COLO668 (cell line): ENCODE data around the gene PCDH9.
"Not testable (repeated sequence)": the region's sequence is repeated elsewhere in the genome, so short reads cannot be mapped to it uniquely, and the experiment has no call there.

Source experiments
- DNase-seq: peaks from one replicate; lab custom pipeline; 2025; ENCODE audit not compliant: unreplicated experiment; lab: John Stamatoyannopoulos, UW

Gene PCDH9

DNA sequence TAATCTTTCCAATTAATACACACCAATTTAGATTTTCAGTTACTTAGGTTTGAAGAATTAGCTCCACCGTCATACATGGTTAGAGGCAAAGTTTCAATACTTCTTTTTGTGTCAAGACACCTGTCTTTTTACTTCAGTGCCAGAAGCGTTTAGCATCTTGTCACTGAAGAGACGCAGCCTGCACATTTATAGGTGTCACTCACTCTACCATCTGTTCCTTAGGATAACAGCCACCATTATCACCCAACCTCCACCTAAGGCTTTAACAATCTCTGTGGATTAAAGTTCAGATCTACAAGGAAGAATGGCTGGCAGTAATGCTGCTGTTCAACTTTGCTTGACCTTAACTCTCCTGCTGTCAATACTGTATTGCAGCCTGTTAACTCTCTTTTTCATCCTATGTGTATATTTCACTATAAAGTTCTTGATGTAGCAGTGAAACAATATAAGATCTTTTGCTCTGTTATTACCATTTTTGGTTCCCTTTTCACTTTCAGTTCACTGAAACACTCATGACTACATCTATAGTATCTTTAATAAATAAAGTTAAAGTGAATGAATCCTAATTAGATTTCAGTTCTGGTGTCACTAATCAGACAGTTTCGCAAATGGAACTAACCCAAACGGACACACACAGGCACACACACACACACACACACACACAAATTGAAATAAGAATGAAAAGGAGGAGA, 435.6 kb downstream of the PCDH9 start:
- no peak for DNase-seq

- no peak for DNase-seq
Measured at GRCh38 chr13:66790861-66791260, 439.3 kb downstream of the PCDH9 start.

DNA sequence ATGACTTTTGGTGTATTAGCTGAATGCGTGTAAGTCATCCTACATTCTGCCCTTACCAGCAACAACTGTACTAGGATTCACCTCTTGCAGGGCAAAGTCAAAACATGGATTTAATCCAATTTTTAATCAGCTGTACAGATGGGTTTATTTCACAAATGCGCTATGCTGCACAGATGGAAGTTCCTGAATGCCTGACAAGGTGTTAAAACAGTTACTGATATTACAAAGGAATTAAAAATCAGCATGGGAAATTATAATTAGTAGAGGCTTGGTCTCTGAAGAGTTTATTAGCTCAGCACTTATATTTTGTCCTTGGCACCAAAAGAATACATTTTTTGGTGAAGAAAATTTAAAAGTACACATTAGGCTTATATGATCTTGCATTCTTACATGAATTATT, 448.9 kb downstream of the PCDH9 start:
- no peak for DNase-seq

DNA sequence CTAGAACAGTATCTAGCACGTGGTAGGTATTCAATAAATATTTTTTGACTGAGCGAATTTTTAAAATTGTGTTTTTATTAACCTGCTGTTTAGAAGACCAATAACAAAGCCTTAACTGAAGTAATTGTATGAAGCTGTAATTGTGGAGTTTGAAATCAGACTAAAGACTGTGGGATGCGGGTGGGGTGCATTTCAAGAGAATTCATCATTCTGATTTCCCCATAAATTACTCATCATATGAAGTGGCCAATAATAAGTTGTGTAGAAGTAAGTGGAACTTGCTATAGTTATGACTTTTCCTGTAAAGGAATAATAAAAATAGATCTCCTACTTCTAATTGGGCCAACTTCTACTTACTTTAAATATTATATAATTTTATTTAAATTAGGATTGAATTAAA, 449.3 kb downstream of the PCDH9 start:
- DNase-seq = no peak

- no peak for DNase-seq
Measured at GRCh38 chr13:66778461-66778860, 451.7 kb downstream of the PCDH9 start.

DNA sequence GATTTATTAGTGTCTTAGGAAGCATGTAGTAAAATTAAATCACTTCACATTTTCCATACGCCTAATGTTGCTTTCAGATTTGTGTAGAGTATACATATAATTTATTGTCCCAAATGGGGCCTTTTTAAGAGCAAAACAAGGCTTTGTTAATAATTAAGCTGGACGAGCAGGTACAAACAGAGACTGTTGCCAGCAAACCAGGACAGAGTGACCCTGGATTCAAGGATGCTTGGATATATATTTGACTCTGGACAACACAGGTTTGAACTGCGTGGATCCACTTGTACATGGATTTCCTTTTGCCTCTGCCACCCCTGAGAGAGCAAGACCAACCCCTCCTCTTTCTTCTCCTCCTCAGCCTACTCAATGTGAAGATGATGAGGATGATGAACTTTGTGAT, 454.9 kb downstream of the PCDH9 start:
- no peak for DNase-seq

- no peak for DNase-seq
Measured at GRCh38 chr13:66774046-66774445, 456.1 kb downstream of the PCDH9 start.

- no peak for DNase-seq
Measured at GRCh38 chr13:66765559-66765958, 464.6 kb downstream of the PCDH9 start.

GRCh38 chr13:66760678-66761077, 469.5 kb downstream of the PCDH9 start:
- DNase-seq = not testable (repeated sequence)

- no peak for DNase-seq
Measured at GRCh38 chr13:66759919-66760318, 470.2 kb downstream of the PCDH9 start.

DNA sequence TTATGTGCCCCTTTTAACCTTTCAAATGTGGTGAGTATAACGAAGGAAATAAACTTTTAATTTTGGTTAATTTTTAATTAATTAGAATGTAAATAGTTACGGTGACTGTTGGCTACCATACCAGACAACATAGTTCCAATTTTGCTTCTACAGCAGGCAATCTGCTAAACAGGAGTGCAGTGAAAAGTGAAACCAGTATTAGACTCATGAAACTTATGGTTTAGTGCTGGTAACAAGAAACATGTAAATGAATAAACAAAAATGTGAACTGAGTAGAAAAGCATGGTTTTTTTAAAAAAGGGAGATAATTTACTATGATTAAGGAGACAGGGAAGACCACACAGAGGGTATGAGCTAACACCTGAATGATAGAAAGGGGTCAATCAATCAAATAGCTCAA, 478.4 kb downstream of the PCDH9 start:
- no peak for DNase-seq

GRCh38 chr13:66748712-66749111, 481.4 kb downstream of the PCDH9 start:
- DNase-seq = no peak

- DNase-seq = no peak
Measured at GRCh38 chr13:66745307-66745706, 484.8 kb downstream of the PCDH9 start.

- no peak for DNase-seq
Measured at GRCh38 chr13:66723576-66723975, 506.6 kb downstream of the PCDH9 start.

DNA sequence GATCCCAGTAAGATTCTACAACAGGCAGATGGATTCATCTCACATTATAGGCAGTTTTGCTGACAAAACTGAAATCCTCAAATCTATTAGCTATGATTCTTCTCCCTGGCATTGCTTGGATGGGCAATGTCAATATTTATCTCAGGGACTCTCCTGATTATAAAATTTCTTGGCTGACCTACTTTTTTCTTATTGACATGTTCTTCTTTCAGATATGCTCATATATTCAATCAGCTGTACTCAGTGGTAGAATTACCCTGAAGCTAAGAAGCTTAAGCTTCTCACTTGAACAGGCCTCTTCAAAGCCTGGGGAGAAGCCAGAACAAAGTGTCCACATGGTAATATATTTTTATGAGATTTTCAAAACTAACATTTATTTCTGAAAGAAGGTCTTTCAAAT, 513.6 kb downstream of the PCDH9 start:
- DNase-seq = no peak

- DNase-seq = no peak
Measured at GRCh38 chr13:66714795-66715194, 515.3 kb downstream of the PCDH9 start.

DNA sequence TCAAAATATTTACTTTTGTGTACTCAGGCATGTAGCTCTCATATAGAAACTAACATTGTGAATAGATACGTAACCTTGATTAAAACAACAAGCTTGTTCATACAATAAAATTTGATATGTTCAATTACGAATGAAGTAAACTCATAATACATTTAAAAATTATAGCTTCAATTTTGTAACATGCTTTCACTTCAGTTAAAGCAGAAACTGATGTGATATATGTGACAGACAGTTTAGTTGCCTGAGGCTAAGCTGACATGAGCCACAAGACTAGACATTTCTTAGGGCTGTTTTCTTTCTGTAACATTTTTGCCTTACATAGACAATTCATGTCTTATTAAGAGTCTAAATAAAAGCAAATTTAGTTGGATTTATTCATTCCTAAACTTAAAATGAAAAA, 526.0 kb downstream of the PCDH9 start:
- DNase-seq = no peak

DNA sequence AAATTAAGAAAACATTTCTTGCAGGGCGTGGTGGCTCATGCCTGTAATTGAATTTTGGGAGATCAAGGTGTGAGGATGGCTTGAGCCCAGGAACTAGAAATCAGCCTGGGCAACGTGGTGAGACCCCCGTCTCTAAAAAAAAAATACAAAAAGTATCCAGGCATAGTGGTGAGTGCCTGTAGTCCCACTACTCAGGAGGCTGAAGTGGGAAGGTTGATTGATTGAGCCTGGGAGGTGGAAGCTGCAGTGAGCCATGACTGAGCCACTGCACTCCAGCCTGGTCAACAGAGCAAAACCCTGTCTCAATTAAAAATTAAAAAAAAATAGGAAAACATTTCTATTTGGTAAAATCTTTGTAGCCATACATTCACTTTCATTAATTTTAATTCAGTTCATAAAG, 526.5 kb downstream of the PCDH9 start:
- DNase-seq = no peak

DNA sequence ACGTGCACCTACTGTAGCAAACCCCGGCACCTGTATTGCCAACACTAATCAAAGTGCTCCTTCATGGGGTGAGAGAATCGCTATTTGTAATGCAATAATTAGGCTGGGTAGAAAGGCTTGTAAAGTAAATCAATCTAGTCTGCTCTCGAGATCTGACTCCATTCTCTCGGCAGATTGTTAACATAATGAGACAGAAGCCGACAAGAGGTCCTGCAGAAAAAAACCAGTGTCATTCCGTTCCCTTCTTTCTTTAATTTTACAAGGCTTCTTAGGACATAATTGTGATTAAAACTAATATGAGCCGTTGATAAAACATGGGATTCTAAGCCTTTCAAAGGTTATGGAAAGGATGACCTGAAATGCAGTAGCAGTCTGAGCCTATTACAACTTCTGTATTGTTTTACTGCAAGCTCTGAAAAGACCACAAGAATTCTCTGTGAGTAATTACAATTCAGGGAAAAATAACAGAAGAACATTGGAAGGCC, 530.0 kb downstream of the PCDH9 start:
- no peak for DNase-seq

GRCh38 chr13:66693656-66694055, 536.5 kb downstream of the PCDH9 start:
- no peak for DNase-seq

DNA sequence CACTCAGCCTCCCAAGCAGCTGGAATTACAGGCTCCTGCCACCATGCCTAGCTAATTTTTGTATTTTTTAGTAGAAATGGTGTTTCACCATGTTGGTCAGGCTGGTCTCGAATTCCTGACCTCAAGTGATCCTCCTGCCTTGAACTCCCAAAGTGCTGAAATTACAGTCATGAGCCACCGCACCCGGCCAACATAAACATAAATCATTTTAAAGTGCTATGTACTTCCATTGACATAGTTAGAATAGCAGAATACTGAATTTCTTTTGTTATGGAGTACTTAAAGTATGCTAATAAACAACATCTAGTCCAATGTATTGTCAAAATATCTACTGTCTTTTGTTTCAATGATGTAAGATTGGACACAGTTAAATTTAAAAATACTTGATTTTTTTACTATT, 539.0 kb downstream of the PCDH9 start:
- DNase-seq = no peak

DNA sequence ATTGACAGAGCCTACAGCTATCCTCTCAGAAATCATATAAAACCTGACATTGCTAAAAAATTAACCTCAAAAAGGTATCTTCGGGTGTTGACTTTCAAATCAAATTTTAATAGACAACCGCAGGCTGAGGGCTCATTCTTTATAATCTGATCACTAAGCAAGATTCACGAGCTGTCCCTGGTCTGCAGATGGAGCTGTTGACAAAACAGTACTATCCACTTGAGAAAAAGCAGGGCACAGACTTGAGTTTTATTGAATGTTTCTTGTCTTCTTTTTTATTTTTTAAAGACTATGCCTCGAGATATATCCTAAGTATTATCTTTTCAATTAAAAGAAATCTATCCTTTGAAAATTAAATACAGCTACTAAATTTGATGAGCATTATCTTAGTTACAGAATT, 540.5 kb downstream of the PCDH9 start:
- DNase-seq = no peak

GRCh38 chr13:66689037-66689619, 541.0 kb downstream of the PCDH9 start:
- no peak for DNase-seq
